HepG2 (cell line): ENCODE data around the gene PCIF1. TPM values are rescaled to one million over a fixed set of nuclear protein-coding genes. Genes with fewer than 3 reads are reported as not detected.

ENCODE experiments used
- ARID5B ChIP-seq: IDR thresholded peaks from 2 replicates; pipeline ENCODE4 v1.4.0; 2020; ENCODE audit warnings: mild to moderate bottlenecking, missing genetic modification reagents
- BCL6 ChIP-seq: IDR thresholded peaks from 2 replicates; pipeline ENCODE4 v1.6.1; 2016; ENCODE audit warnings: missing genetic modification reagents, missing compliant biosample characterization
- EED ChIP-seq: sonication (generic); formaldehyde crosslinking; IDR thresholded peaks from 2 replicates; pipeline ENCODE4 v1.5.0; 2020; ENCODE audit warnings: mild to moderate bottlenecking, missing genetic modification reagents
- FOXA3 ChIP-seq: IDR thresholded peaks from 2 replicates; pipeline ENCODE4 v1.6.1; 2016; ENCODE audit warnings: missing genetic modification reagents, missing compliant biosample characterization
- FOXK1 ChIP-seq: sonication (generic); formaldehyde crosslinking; IDR thresholded peaks from 2 replicates; pipeline ENCODE4 v1.4.0; 2020; ENCODE audit warnings: low read depth, missing genetic modification reagents, borderline replicate concordance
- FOXK2 ChIP-seq: fragments of 450-650 bp; IDR thresholded peaks from 2 replicates; pipeline ENCODE4 v1.6.1; 2016
- HNRNPLL ChIP-seq: fragments of 200-400 bp; formaldehyde crosslinking; IDR thresholded peaks from 2 replicates; pipeline ENCODE4 v1.6.1; 2017; ENCODE audit warnings: mild to moderate bottlenecking, low read depth, low read length; ENCODE audit not compliant: poor library complexity, severe bottlenecking
- JUN ChIP-seq: sonication (generic); formaldehyde crosslinking; IDR thresholded peaks from 2 replicates; pipeline ENCODE4 v1.4.0; 2020; ENCODE audit warnings: mild to moderate bottlenecking, missing genetic modification reagents
- LCORL ChIP-seq, 2 experiments: fragments of 450-650 bp in 1 of 2; sonication (generic) in 1 of 2; formaldehyde crosslinking in 1 of 2; IDR thresholded peaks; 2 replicates each; pipeline versions ENCODE4 v1.5.0 to v1.6.1; 2017 to 2020; ENCODE audit warnings: antibody characterized with exemption in 1 of 2, missing genetic modification reagents in 1 of 2
- NFE2L2 ChIP-seq: fragments of 150-350 bp; IDR thresholded peaks from 2 replicates; pipeline ENCODE4 v1.6.1; 2014; ENCODE audit warnings: low read length
- SAP130 ChIP-seq: IDR thresholded peaks from 2 replicates; pipeline ENCODE4 v1.6.1; 2016; ENCODE audit warnings: low read depth
- SKIL ChIP-seq: sonication (generic); formaldehyde crosslinking; IDR thresholded peaks from 2 replicates; pipeline ENCODE4 v1.8.0; 2022; ENCODE audit warnings: missing genetic modification reagents, mild to moderate bottlenecking, moderate library complexity, borderline replicate concordance
- SMAD1 ChIP-seq: sonication (generic); formaldehyde crosslinking; IDR thresholded peaks from 2 replicates; pipeline ENCODE4 v1.4.0; 2020; ENCODE audit warnings: missing genetic modification reagents, low read depth, mild to moderate bottlenecking, borderline replicate concordance
- SOX5 ChIP-seq: IDR thresholded peaks from 2 replicates; pipeline ENCODE4 v1.6.1; 2016; ENCODE audit warnings: borderline replicate concordance
- SRF ChIP-seq: IDR thresholded peaks from 2 replicates; pipeline ENCODE4 v1.6.1; 2011; ENCODE audit warnings: mild to moderate bottlenecking, low read depth, low read length, moderate library complexity
- SRSF4 ChIP-seq: fragments of 200-400 bp; formaldehyde crosslinking; IDR thresholded peaks from one replicate; pipeline ENCODE4 v1.6.1; 2018; ENCODE audit warnings: mild to moderate bottlenecking, low read depth, low read length, moderate library complexity; ENCODE audit not compliant: poor library complexity, severe bottlenecking
- ZBTB20 ChIP-seq: sonication (generic); formaldehyde crosslinking; IDR thresholded peaks from 2 replicates; pipeline ENCODE4 v1.8.1; 2023; ENCODE audit warnings: missing genetic modification reagents, low read depth, mild to moderate bottlenecking, borderline replicate concordance
- ZFY ChIP-seq: sonication (generic); formaldehyde crosslinking; IDR thresholded peaks from 2 replicates; pipeline ENCODE4 v1.4.0; 2020; ENCODE audit warnings: missing genetic modification reagents
- ZNF687 ChIP-seq: sonication (generic); formaldehyde crosslinking; IDR thresholded peaks from 2 replicates; pipeline ENCODE4 v1.5.1; 2020; ENCODE audit warnings: mild to moderate bottlenecking, missing genetic modification reagents, moderate library complexity
- polyA plus RNA-seq, 8 experiments: library from polyadenylated mRNA; depleted of rRNA in 3 of 8; stranded (reverse) in 7 of 8; unstranded in 1 of 8; fragments of >200 nt; fragmentation: Illumina TruSeq in 4 of 8; extraction: Trizol in 4 of 8; gene quantifications; 2 replicates each; pipeline versions ENCODE4 v1.2.1 to v1.2.3, GENCODE V29; 2011 to 2016; ENCODE audit warnings: low read depth in 4 of 8, missing spikeins in 1 of 8, mixed read lengths in 1 of 8; ENCODE audit not compliant: insufficient read depth in 1 of 8
- total RNA-seq, 5 experiments: library from RNA; depleted of rRNA; stranded (reverse); fragments of >200 nt; fragmentation: Illumina TruSeq; extraction: Trizol; gene quantifications; 2 replicates each; pipeline ENCODE4 v1.2.3, GENCODE V29; 2016; ENCODE audit warnings: low read depth in 1 of 5

Gene PCIF1
- total and polyA plus RNA-seq, 2 of the 13 experiments (the other 11 are each of a cell fraction or from before 2014, with no cell fraction given) = 20.9 to 24.4 TPM

GRCh38 chr20:45919542-45920399 is 14.7 kb upstream of the PCIF1 start (continued):
- TF ChIP-seq SKIL (CRISPR knock-in tag) (no peak), SMAD1 (CRISPR knock-in tag) (no peak), FOXK1 (CRISPR knock-in tag) (peak; percentile 97; the same call in 1 of the 2 replicates), NFE2L2 (no peak), FOXA3 (peak; percentile 97), SRSF4 (no peak), EED (CRISPR knock-in tag) (0 out of 2 replicates have a peak, but pooled peaks have one; percentile 16), SOX5 (CRISPR knock-in tag) (0 out of 2 replicates have a peak, but pooled peaks have one; percentile 20), HNRNPLL (no peak), ZFY (CRISPR knock-in tag) (0 out of 2 replicates have a peak, but pooled peaks have one; percentile 33), ZBTB20 (CRISPR knock-in tag) (0 out of 2 replicates have a peak, but pooled peaks have one; percentile 32), SAP130 (peak; percentile 86), ZNF687 (CRISPR knock-in tag) (peak; percentile 45), LCORL (IDR thresholded peaks at IDR 0.05) (no peak), LCORL (CRISPR knock-in tag; IDR thresholded peaks at IDR 0.05) (peak; percentile 61), BCL6 (CRISPR knock-in tag) (peak; percentile 24; the same call in 1 of the 2 replicates), SRF (no peak), FOXK2 (peak; percentile 70), ARID5B (peak; percentile 59; the same call in 1 of the 2 replicates), JUN (no peak)
